Erythroblast (primary cell): ENCODE measurements around the gene ANK2.

Source experiments
- GATA1 ChIP-seq: IDR thresholded peaks from 2 replicates; pipeline ENCODE4 v1.6.1; 2011; ENCODE audit warnings: low read depth, mild to moderate bottlenecking, control low read depth, low read length, moderate library complexity
- POLR2A ChIP-seq: IDR thresholded peaks from 2 replicates; pipeline ENCODE4 v1.6.1; 2011; ENCODE audit warnings: mild to moderate bottlenecking, low read length

DNA sequence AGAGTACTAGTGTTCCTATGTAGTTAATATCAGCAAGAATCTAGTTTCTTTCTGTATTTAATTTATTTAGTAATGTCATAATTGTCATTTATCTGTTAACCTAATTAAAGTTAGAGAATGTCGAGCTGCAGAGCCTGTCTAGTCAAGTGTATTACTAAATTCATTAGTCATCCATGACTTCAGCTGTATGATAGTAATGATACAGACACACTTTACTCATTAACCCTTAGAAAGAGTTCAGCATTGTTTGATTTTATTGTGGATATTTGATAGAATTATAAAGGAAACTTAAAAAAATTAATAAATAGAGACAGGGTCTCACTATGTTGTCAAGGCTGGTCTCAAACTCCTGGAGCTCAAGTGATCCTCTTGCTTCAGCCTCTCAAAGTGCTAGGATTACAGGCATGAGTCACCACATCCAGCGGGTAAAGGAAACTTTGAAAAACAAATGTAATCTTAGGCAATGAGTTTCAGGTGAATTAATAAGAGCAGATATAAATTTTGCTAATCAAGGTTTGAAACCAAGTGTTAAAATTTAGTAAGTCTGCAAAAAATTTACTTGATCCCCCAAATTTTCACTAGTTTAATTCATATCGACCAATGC lies 110.6 kb downstream of the ANK2 start:
- TF ChIP-seq POLR2A (no peak), GATA1 (no peak)
